Heart right ventricle (tissue), 16 donors: ENCODE measurements around the gene HDHD2. TPM values are rescaled to one million over a fixed set of nuclear protein-coding genes. Genes with fewer than 3 reads are reported as not detected.
A peak's percentile ranks its signal among the peaks of the same experiment; 100 is the strongest.

Experiments
- ATAC-seq, 8 donors: fragments of 200-7000 bp; cut with Tn5 transposase; one replicate each; pipeline ENCODE4 v1.9.1; 2020; ENCODE audit warnings: mild to moderate bottlenecking in 8 of 8, moderate library complexity in 8 of 8, moderate number of reproducible peaks in 1 of 8
- DNase-seq, 2 donors: peaks; one replicate each; pipeline ENCODE4 v3.0.0-alpha.2; 2020
- H3K27ac ChIP-seq, 10 donors: fragments of 200-600 bp; sonication (generic) in 2 of 10; one replicate each; pipeline versions ENCODE4 v1.5.0 to v1.8.0; 2020 to 2022; ENCODE audit warnings: mild to moderate bottlenecking in 3 of 10
- H3K27me3 ChIP-seq, 7 donors: fragments of 200-600 bp; one replicate each; pipeline ENCODE4 v1.8.0; 2021 to 2022; ENCODE audit warnings: mild to moderate bottlenecking in 2 of 7
- H3K36me3 ChIP-seq, 9 donors: fragments of 200-600 bp; sonication (generic) in 1 of 9; one replicate each; pipeline versions ENCODE4 v1.5.0 to v1.8.0; 2020 to 2022; ENCODE audit warnings: mild to moderate bottlenecking in 2 of 9
- H3K4me1 ChIP-seq, 9 donors: fragments of 200-600 bp; sonication (generic) in 1 of 9; one replicate each; pipeline versions ENCODE4 v1.5.0 to v1.8.0; 2020 to 2022; ENCODE audit warnings: mild to moderate bottlenecking in 4 of 9
- H3K4me3 ChIP-seq, 10 donors: fragments of 200-600 bp; sonication (generic) in 2 of 10; one replicate each; pipeline versions ENCODE4 v1.5.0 to v1.8.0; 2020 to 2022; ENCODE audit warnings: mild to moderate bottlenecking in 7 of 10, moderate library complexity in 2 of 10
- H3K9me3 ChIP-seq, 11 donors: fragments of 200-600 bp in 10 of 11; sonication (generic) in 2 of 11; one replicate each; pipeline versions ENCODE4 v1.5.0 to v1.8.0; 2013 to 2022; ENCODE audit warnings: mild to moderate bottlenecking in 2 of 11, control low read depth in 1 of 11, moderate library complexity in 1 of 11
- WGBS, 2 donors: extraction: QIAGEN DNeasy Blood & Tissue Kit; methylation state at CpG; one replicate each; pipeline ENCODE4 v1.1.7; 2013; ENCODE audit warnings: inconsistent platforms in 1 of 2; 5-methylcytosine and 5-hydroxymethylcytosine counted together
- intact Hi-C, 10 donors: fragments of 100-400 bp; cut with DNase I; formaldehyde crosslinking; loops; one replicate each; pipeline versions ENCODE4 v1.11.1 to v1.14.2; 2022
- polyA plus RNA-seq, 2 donors: library from polyadenylated mRNA; stranded (reverse); fragments of 200-250 nt; gene quantifications; one replicate each; pipeline ENCODE4 v1.2.3, GENCODE V29; 2013
- total RNA-seq, 10 donors: library from RNA; stranded (reverse); fragmentation: NEBNext Ultra II Directional in 3 of 10; extraction: Animal tissue kit (Norgen Biotek cat#: 25700) in 3 of 10; gene quantifications; one replicate each; pipeline versions ENCODE4 v1.2.1 to v1.2.4, GENCODE V29; 2021 to 2023
- TF ChIP-seq, protein P1 (sequence below), 9 donors: fragments of 200-600 bp; sonication (generic) in 2 of 9; IDR thresholded peaks; one replicate each; pipeline versions ENCODE4 v1.5.0 to v1.8.0; 2021 to 2022; ENCODE audit warnings: antibody characterized with exemption in 9 of 9, mild to moderate bottlenecking in 5 of 9, moderate library complexity in 1 of 9
- donor health status: Arrhythmogenic right ventricular cardiomyopathy.
- donor health status: ischemic (EF 13 %, LVEDD 7.1; RV severe dilation, severe dysfunction).
- donor health status: healthy with polysubstance abuse.
- donor health status: DM: no; HTN: yes; CAD: no.
- donor health status: DM: no; HTN: no; CAD: no.
- donor health status: ischemic (EF 25% LVEDD 6.9; RV normal size, moderate dysfunction).
- donor health status: ischemic (EF 25% LVEDD 5.7; RV mildly dilated, moderate dysfunction).
- donor health status: healthy.
- donor health status: DM: yes; HTN: yes; CAD: no.
- donor health status: Ischemic cardiomyopathy.
- donor health status: ischemic (EF 35%, LVEDD 5.7; RV mildly dilated, moderate dysfunction).
- donor health status: nonischemic (EF 11% LVEDD 7.7; RV severe dilation, severe dysfunction).
- donor health status: DM: yes; HTN: yes; CAD: no.
- donor health status: PGD.
- donor health status: ischemic (EF 29% LVEDD 5.4; RV normal size, mild dysfunction).
- donor health status: nonischemic (EF 23%, LVEDD 6.1; RV moderate dilation, normal function).

Gene HDHD2
- total and polyA plus RNA-seq, 12 donors, result 16.8 to 52.4 (median 38.2) TPM

- no peaks in the 10 kb centered on the region for H3K9me3 ChIP-seq
- peak overlapping the region; percentile 69 to 97 (median 94) for H3K27ac ChIP-seq
- intact Hi-C loops, result loop anchor here in 1 of 10 donors (2.0 kb wide), 1 partner anchor 25 kb away; the partner anchor contains the start of gene IER3IP1
- H3K4me3 ChIP-seq, result peak overlapping the region in 9 of 10 donors; percentile 50 to 82 (median 77)
- no peaks in the 10 kb centered on the region for H3K27me3 ChIP-seq
- peaks cover 2 to 40% (median 22%) of the 10 kb centered on the region in 9 donors for H3K4me1 ChIP-seq
- ATAC-seq, result no peak
- peaks cover 0 to 35% (median 6%) of the 10 kb centered on the region in 9 donors for H3K36me3 ChIP-seq
- TF ChIP-seq, protein P1, sequence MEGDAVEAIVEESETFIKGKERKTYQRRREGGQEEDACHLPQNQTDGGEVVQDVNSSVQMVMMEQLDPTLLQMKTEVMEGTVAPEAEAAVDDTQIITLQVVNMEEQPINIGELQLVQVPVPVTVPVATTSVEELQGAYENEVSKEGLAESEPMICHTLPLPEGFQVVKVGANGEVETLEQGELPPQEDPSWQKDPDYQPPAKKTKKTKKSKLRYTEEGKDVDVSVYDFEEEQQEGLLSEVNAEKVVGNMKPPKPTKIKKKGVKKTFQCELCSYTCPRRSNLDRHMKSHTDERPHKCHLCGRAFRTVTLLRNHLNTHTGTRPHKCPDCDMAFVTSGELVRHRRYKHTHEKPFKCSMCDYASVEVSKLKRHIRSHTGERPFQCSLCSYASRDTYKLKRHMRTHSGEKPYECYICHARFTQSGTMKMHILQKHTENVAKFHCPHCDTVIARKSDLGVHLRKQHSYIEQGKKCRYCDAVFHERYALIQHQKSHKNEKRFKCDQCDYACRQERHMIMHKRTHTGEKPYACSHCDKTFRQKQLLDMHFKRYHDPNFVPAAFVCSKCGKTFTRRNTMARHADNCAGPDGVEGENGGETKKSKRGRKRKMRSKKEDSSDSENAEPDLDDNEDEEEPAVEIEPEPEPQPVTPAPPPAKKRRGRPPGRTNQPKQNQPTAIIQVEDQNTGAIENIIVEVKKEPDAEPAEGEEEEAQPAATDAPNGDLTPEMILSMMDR (IDR thresholded peaks at IDR 0.05), result no peak
- DNase-seq, result no peak
Measured at GRCh38 chr18:47151439-47151838, 1.1 kb upstream of the HDHD2 start.

DNA sequence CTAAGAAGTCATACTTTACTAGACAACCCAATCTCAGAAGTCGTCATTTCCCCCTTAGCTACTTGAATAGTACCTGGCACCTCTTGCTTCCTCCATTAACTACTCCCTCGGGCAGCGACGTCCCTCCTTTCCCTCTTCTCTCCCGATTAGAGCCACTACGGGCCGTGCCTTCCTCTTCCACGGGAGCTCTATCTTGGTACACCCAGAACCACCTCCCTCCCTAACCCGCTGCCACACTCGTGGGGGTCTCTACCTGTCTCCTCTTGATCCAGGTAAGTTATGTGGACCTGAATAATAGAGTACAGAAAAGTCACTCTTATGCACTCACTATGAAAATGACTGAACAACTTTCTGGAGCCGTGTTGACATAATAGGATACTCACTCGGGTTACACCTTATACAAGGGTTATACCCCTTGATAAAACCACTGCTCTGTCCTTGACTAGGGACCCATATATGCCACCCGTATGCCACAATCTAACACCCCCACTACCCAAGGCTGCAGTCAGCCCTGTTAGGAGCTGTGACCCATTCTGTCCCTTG lies 595 bp upstream of the HDHD2 start:
- intact Hi-C loops, result loop anchor here in 2 of 10 donors (1.0 to 2.0 kb wide), 2 partner anchors 25 to 26 kb away; partner anchors contain the start of gene IER3IP1 (in 2 of the 2)
- WGBS, 2 donors, result 6 to 8% methylated on average over 13 of the region's 13 CpGs
- Histone ChIP-seq H3K9me3 (no peaks in the 10 kb centered on the region), H3K27ac (peak overlapping the region; percentile 69 to 97 (median 94)), H3K4me3 (peak overlapping the region; percentile 50 to 82 (median 74)), H3K27me3 (no peaks in the 10 kb centered on the region), H3K36me3 (peaks cover 0 to 29% (median 6%) of the 10 kb centered on the region in 9 donors), H3K4me1 (peaks cover 2 to 43% (median 22%) of the 10 kb centered on the region in 9 donors)
- TF ChIP-seq, protein P1 (IDR thresholded peaks at IDR 0.05), result no peak
- ATAC-seq (peak; percentile 7 to 56 (median 30)), DNase-seq (peak in 1 of 2 donors; percentile 20)

- TF ChIP-seq, protein P1 (IDR thresholded peaks at IDR 0.05), result no peak
- WGBS, 2 donors, result 19 to 25% methylated on average over 12 of the region's 12 CpGs
- no peak for DNase-seq
- peaks cover 0 to 16% (median 3%) of the 10 kb centered on the region in 9 donors for H3K36me3 ChIP-seq
- peak overlapping the region; percentile 69 to 97 (median 94) for H3K27ac ChIP-seq
- peak overlapping the region; percentile 50 to 82 (median 74) for H3K4me3 ChIP-seq
- ATAC-seq, result peak in 5 of 8 donors; percentile 1 to 17 (median 8)
- intact Hi-C loops, result loop anchor here in 2 of 10 donors (1.0 to 2.0 kb wide), 2 partner anchors 27 kb away; partner anchors contain the start of gene IER3IP1 (in 2 of the 2)
- no peaks in the 10 kb centered on the region for H3K27me3 ChIP-seq
- H3K9me3 ChIP-seq, result no peaks in the 10 kb centered on the region
- H3K4me1 ChIP-seq, result peaks cover 2 to 53% (median 30%) of the 10 kb centered on the region in 9 donors
Measured at GRCh38 chr18:47149457-47150028, 757 bp downstream of the HDHD2 start.

- no peak overlapping the region for H3K27ac ChIP-seq
- WGBS, 2 donors, result 85 to 91% methylated on average over 3 of the region's 3 CpGs
- H3K36me3 ChIP-seq, result peaks cover 0 to 4% (median 0%) of the 10 kb centered on the region in 9 donors
- no peaks in the 10 kb centered on the region for H3K9me3 ChIP-seq
- intact Hi-C loops, result no loop called here
- no peak for ATAC-seq
- H3K4me1 ChIP-seq, result peaks cover under 1 to 61% (median 36%) of the 10 kb centered on the region in 9 donors
- DNase-seq, result no peak
- no peak overlapping the region for H3K4me3 ChIP-seq
- TF ChIP-seq, protein P1 (IDR thresholded peaks at IDR 0.05), result no peak
- H3K27me3 ChIP-seq, result no peaks in the 10 kb centered on the region
Measured at GRCh38 chr18:47146206-47146605, 4.1 kb downstream of the HDHD2 start.
